Measurements from ENCODE around the gene NDUFA13.

Gene NDUFA13

GRCh38 chr19:19489804-19490204, 26.2 kb upstream of the NDUFA13 start:
- DNase-seq: no peak

GRCh38 chr19:19490214-19490968, 25.6 kb upstream of the NDUFA13 start:
- peak; percentile 55 for DNase-seq

GRCh38 chr19:19491321-19492025, 24.6 kb upstream of the NDUFA13 start:
- no peak for DNase-seq

- no peak for DNase-seq
These were observed 23.9 kb upstream of the NDUFA13 start for GRCh38 chr19:19492026-19492610.

- DNase-seq: no peak
These were observed 22.0 kb upstream of the NDUFA13 start for GRCh38 chr19:19493841-19494546.

GRCh38 chr19:19495614-19496603, 20.1 kb upstream of the NDUFA13 start:
- DNase-seq: no peak

GRCh38 chr19:19498255-19498991, 17.6 kb upstream of the NDUFA13 start:
- no peak for DNase-seq

- no peak for DNase-seq
These were observed 16.6 kb upstream of the NDUFA13 start for GRCh38 chr19:19499272-19499995.

GRCh38 chr19:19500975-19501644, 14.9 kb upstream of the NDUFA13 start:
- DNase-seq: no peak

GRCh38 chr19:19501798-19502197, 14.2 kb upstream of the NDUFA13 start:
- DNase-seq: no peak

- no peak for DNase-seq
These were observed 13.7 kb upstream of the NDUFA13 start for GRCh38 chr19:19502281-19502680.

- no peak for DNase-seq
These were observed 13.0 kb upstream of the NDUFA13 start for GRCh38 chr19:19502808-19503602.

- DNase-seq: no peak
These were observed 11.0 kb upstream of the NDUFA13 start for GRCh38 chr19:19504754-19505668.

GRCh38 chr19:19505669-19506326, 10.2 kb upstream of the NDUFA13 start:
- no peak for DNase-seq

- DNase-seq: no peak
These were observed 9.4 kb upstream of the NDUFA13 start for GRCh38 chr19:19506592-19506991.

GRCh38 chr19:19507354-19507753, 8.7 kb upstream of the NDUFA13 start:
- DNase-seq: no peak

- no peak for DNase-seq
These were observed 7.8 kb upstream of the NDUFA13 start for GRCh38 chr19:19508217-19508616.

- no peak for DNase-seq
These were observed 5.6 kb upstream of the NDUFA13 start for GRCh38 chr19:19510432-19510831.
